ENCODE results near the gene ZNF692. TPM values are rescaled to one million over a fixed set of nuclear protein-coding genes. Genes with fewer than 3 reads are reported as not detected.

ZNF692 gene
- polyA plus RNA-seq, 1 donor (not counting 4 experiments of a cell fraction or from before 2014, with no cell fraction given), result 27.0 TPM

GRCh38 chr1:248852481-248853405 is 6.1 kb downstream of the ZNF692 start:
- peaks cover 10% of the 10 kb centered on the region for H3K4me1 ChIP-seq (ENCODE audit: control insufficient read depth, extremely low read depth, insufficient read depth, low read length)
- H3K4me2 ChIP-seq (ENCODE audit: control insufficient read depth, extremely low read depth, insufficient read depth, low read depth, low read length), result no peak overlapping the region
- TF ChIP-seq CTCF (optimal IDR thresholded peaks at IDR 0.05 in 1 of 3, IDR thresholded peaks at IDR 0.05 in 1 of 3, conservative IDR thresholded peaks at IDR 0.05 in 1 of 3; ENCODE audit: extremely low read depth in 1 of 3, insufficient read depth in 2 of 3, low read length in 3 of 3) (no peak), EZH2 (IDR thresholded peaks at IDR 0.05; ENCODE audit: low read length) (no peak)
- no peaks in the 10 kb centered on the region for H4K20me1 ChIP-seq (ENCODE audit: control insufficient read depth, extremely low read depth, insufficient read depth, low read length)
- H3K79me2 ChIP-seq (ENCODE audit: control insufficient read depth, insufficient read depth, low read length), result peaks cover 16% of the 10 kb centered on the region
- H3K36me3 ChIP-seq (ENCODE audit: control insufficient read depth in 2 of 2, extremely low read depth in 1 of 2, insufficient read depth in 2 of 2, low read length in 2 of 2), result peaks cover 51% of the 10 kb centered on the region in 2 experiments
- no peak overlapping the region for H3K4me3 ChIP-seq (ENCODE audit: control insufficient read depth in 2 of 3, extremely low read depth in 1 of 3, insufficient read depth in 2 of 3, low read depth in 1 of 3, low read length in 3 of 3)
- DNase-seq (ENCODE audit: low read depth, low spot score) (no peak), FAIRE-seq (no peak)
- H3K9me1 ChIP-seq (ENCODE audit: control insufficient read depth, extremely low read depth, insufficient read depth, low read length), result no peaks in the 10 kb centered on the region
- H3K9ac ChIP-seq (ENCODE audit: control insufficient read depth, extremely low read depth, insufficient read depth, low read length), result no peak overlapping the region
- H3K27me3 ChIP-seq (ENCODE audit: control insufficient read depth, extremely low read depth, insufficient read depth, low read length), result no peaks in the 10 kb centered on the region
- dilution Hi-C loops (cut with MboI; ENCODE audit: extremely low pct_ligation_motif_present, low sequenced_read_pairs), result no loop called here
- no peak overlapping the region for H2AFZ ChIP-seq (ENCODE audit: control insufficient read depth, low read length)
- H3K27ac ChIP-seq (ENCODE audit: control insufficient read depth, insufficient read depth, low read length), result no peak overlapping the region
- no peaks in the 10 kb centered on the region for H3K9me3 ChIP-seq (ENCODE audit: control insufficient read depth, low read depth, low read length)

GRCh38 chr1:248851390-248851789 is 7.5 kb downstream of the ZNF692 start:
- Histone ChIP-seq H4K20me1 (ENCODE audit: control insufficient read depth, extremely low read depth, insufficient read depth, low read length) (no peaks in the 10 kb centered on the region), H3K79me2 (ENCODE audit: control insufficient read depth, insufficient read depth, low read length) (peaks cover 5% of the 10 kb centered on the region), H3K9ac (ENCODE audit: control insufficient read depth, extremely low read depth, insufficient read depth, low read length) (no peak overlapping the region), H3K36me3 (ENCODE audit: control insufficient read depth in 2 of 2, extremely low read depth in 1 of 2, insufficient read depth in 2 of 2, low read length in 2 of 2) (peaks cover 53 to 55% of the 10 kb centered on the region in 2 experiments), H3K27me3 (ENCODE audit: control insufficient read depth, extremely low read depth, insufficient read depth, low read length) (no peaks in the 10 kb centered on the region), H3K27ac (ENCODE audit: control insufficient read depth, insufficient read depth, low read length) (no peak overlapping the region), H3K9me1 (ENCODE audit: control insufficient read depth, extremely low read depth, insufficient read depth, low read length) (no peaks in the 10 kb centered on the region), H3K4me2 (ENCODE audit: control insufficient read depth, extremely low read depth, insufficient read depth, low read depth, low read length) (no peak overlapping the region), H3K4me1 (ENCODE audit: control insufficient read depth, extremely low read depth, insufficient read depth, low read length) (no peaks in the 10 kb centered on the region), H3K4me3 (ENCODE audit: control insufficient read depth in 2 of 3, extremely low read depth in 1 of 3, insufficient read depth in 2 of 3, low read depth in 1 of 3, low read length in 3 of 3) (no peak overlapping the region), H2AFZ (ENCODE audit: control insufficient read depth, low read length) (no peak overlapping the region), H3K9me3 (ENCODE audit: control insufficient read depth, low read depth, low read length) (no peaks in the 10 kb centered on the region)
- no peak for TF ChIP-seq EZH2 (IDR thresholded peaks at IDR 0.05; ENCODE audit: low read length)
- TF ChIP-seq CTCF (optimal IDR thresholded peaks at IDR 0.05 in 1 of 3, IDR thresholded peaks at IDR 0.05 in 1 of 3, conservative IDR thresholded peaks at IDR 0.05 in 1 of 3; ENCODE audit: extremely low read depth in 1 of 3, insufficient read depth in 2 of 3, low read length in 3 of 3), result no peak
- DNase-seq (ENCODE audit: low read depth, low spot score), result no peak
- dilution Hi-C loops (cut with MboI; ENCODE audit: extremely low pct_ligation_motif_present, low sequenced_read_pairs), result no loop called here
- FAIRE-seq, result no peak

Data from keratinocyte (primary cell).